WTC11 (cell line): ENCODE results near the gene CUL1. TPM values are rescaled to one million over a fixed set of nuclear protein-coding genes. Genes with fewer than 3 reads are reported as not detected.

Experiments used
- ATAC-seq: fragments of 200-7000 bp; cut with Tn5 transposase; 2 replicates; pipeline ENCODE4 v1.10.0; 2021; ENCODE audit warnings: mild to moderate bottlenecking, moderate library complexity
- CTCF ChIA-PET: fragments of 300-600 bp; sonication (Branson Sonifier 250); formaldehyde crosslinking; loops from one replicate; lab custom pipeline; 2021; ENCODE audit warnings: antibody characterized with exemption; lab: Charles Lee
- POLR2A ChIA-PET: fragments of 350-600 bp; sonication (Branson Sonifier 250); formaldehyde crosslinking; loops from one replicate; lab custom pipeline; 2021; ENCODE audit warnings: antibody characterized with exemption; lab: Charles Lee
- DNase-seq: peaks from one replicate; pipeline ENCODE4 v3.0.0; 2021; ENCODE audit warnings: low spot score
- H3K27ac Mint-ChIP-seq: 2 replicates; pipeline ENCODE4 v1.8.0; 2021; ENCODE audit warnings: mixed read lengths
- H3K27me3 Mint-ChIP-seq: 2 replicates; pipeline ENCODE4 v1.8.0; 2021; ENCODE audit warnings: low read depth, mild to moderate bottlenecking, moderate library complexity, mixed read lengths
- H3K36me3 Mint-ChIP-seq: 2 replicates; pipeline ENCODE4 v1.8.0; 2021; ENCODE audit warnings: mixed read lengths
- H3K4me1 Mint-ChIP-seq: 2 replicates; pipeline ENCODE4 v1.8.0; 2022; ENCODE audit warnings: mixed read lengths
- H3K4me3 Mint-ChIP-seq: 2 replicates; pipeline ENCODE4 v1.8.0; 2021; ENCODE audit warnings: mild to moderate bottlenecking, moderate library complexity, mixed read lengths
- H3K9me3 Mint-ChIP-seq: 2 replicates; pipeline ENCODE4 v1.8.0; 2021; ENCODE audit warnings: mixed read lengths
- FOXK1 ChIP-seq: sonication (generic); formaldehyde crosslinking; IDR thresholded peaks from 2 replicates; pipeline ENCODE4 v1.8.0; 2022; ENCODE audit warnings: mild to moderate bottlenecking, moderate library complexity, missing genetic modification reagents
- GABPB1 ChIP-seq: sonication (generic); formaldehyde crosslinking; IDR thresholded peaks from 2 replicates; pipeline ENCODE4 v1.8.1; 2023; ENCODE audit warnings: mild to moderate bottlenecking, missing genetic modification reagents
- JUN ChIP-seq: sonication (generic); formaldehyde crosslinking; IDR thresholded peaks from 2 replicates; pipeline ENCODE4 v1.8.0; 2023; ENCODE audit warnings: mild to moderate bottlenecking, missing genetic modification reagents
- MYBL2 ChIP-seq: sonication (generic); formaldehyde crosslinking; IDR thresholded peaks from 2 replicates; pipeline ENCODE4 v1.8.1; 2023; ENCODE audit warnings: mild to moderate bottlenecking, moderate library complexity, missing genetic modification reagents
- NR1H2 ChIP-seq: sonication (generic); formaldehyde crosslinking; IDR thresholded peaks from 2 replicates; pipeline ENCODE4 v1.9.0; 2021; ENCODE audit warnings: mild to moderate bottlenecking, moderate library complexity, missing genetic modification reagents
- RORB ChIP-seq: fragments of 250-450 bp; sonication (Bioruptor Pico); IDR thresholded peaks from 2 replicates; pipeline ENCODE4 v1.9.0; 2021; ENCODE audit warnings: mild to moderate bottlenecking
- SMAD4 ChIP-seq: sonication (generic); formaldehyde crosslinking; IDR thresholded peaks from 2 replicates; pipeline ENCODE4 v1.8.0; 2022; ENCODE audit warnings: mild to moderate bottlenecking, missing genetic modification reagents
- ZNF138 ChIP-seq: sonication (generic); formaldehyde crosslinking; conservative IDR thresholded peaks from 2 replicates; pipeline ENCODE4 v1.8.1; 2022; ENCODE audit warnings: mild to moderate bottlenecking, moderate library complexity, missing genetic modification reagents
- total RNA-seq: library from RNA; stranded (reverse); gene quantifications from 3 replicates; pipeline ENCODE4 v1.2.3, GENCODE V29; 2021
- TF ChIP-seq, protein P1 (sequence below): sonication (generic); formaldehyde crosslinking; IDR thresholded peaks from 2 replicates; pipeline ENCODE4 v1.8.0; 2022; ENCODE audit warnings: mild to moderate bottlenecking, missing genetic modification reagents
- TF ChIP-seq, protein P2 (sequence below): sonication (generic); formaldehyde crosslinking; IDR thresholded peaks from 2 replicates; pipeline ENCODE4 v1.8.1; 2023; ENCODE audit warnings: mild to moderate bottlenecking, missing genetic modification reagents, borderline replicate concordance
- TF ChIP-seq, protein P3 (sequence below): sonication (generic); formaldehyde crosslinking; IDR thresholded peaks from 2 replicates; pipeline ENCODE4 v1.8.1; 2023; ENCODE audit warnings: mild to moderate bottlenecking, missing genetic modification reagents, moderate library complexity
- TF ChIP-seq, protein P4 (sequence below): sonication (generic); formaldehyde crosslinking; conservative IDR thresholded peaks from 2 replicates; pipeline ENCODE4 v1.8.1; 2022; ENCODE audit warnings: mild to moderate bottlenecking, missing genetic modification reagents
- TF ChIP-seq, protein P5 (sequence below): sonication (generic); formaldehyde crosslinking; IDR thresholded peaks from 2 replicates; pipeline ENCODE4 v1.8.0; 2022; ENCODE audit warnings: mild to moderate bottlenecking, missing genetic modification reagents
- TF ChIP-seq, protein P6 (sequence below): fragments of 200-600 bp; IDR thresholded peaks from 2 replicates; pipeline ENCODE4 v1.8.0; 2022; ENCODE audit warnings: antibody characterized with exemption
- TF ChIP-seq, protein P7 (sequence below): fragments of 250-450 bp; sonication (Bioruptor Pico); IDR thresholded peaks from 2 replicates; pipeline ENCODE4 v2.1.2; 2022; ENCODE audit warnings: mild to moderate bottlenecking, moderate library complexity
- TF ChIP-seq, protein P8 (sequence below): sonication (generic); formaldehyde crosslinking; IDR thresholded peaks from 2 replicates; pipeline ENCODE4 v1.8.0; 2022; ENCODE audit warnings: mild to moderate bottlenecking, missing genetic modification reagents
- TF ChIP-seq, protein P9 (sequence below): sonication (generic); formaldehyde crosslinking; IDR thresholded peaks from 2 replicates; pipeline ENCODE4 v1.8.1; 2022; ENCODE audit warnings: mild to moderate bottlenecking, moderate library complexity, missing genetic modification reagents
- TF ChIP-seq, protein P10 (sequence below): sonication (generic); formaldehyde crosslinking; IDR thresholded peaks from 2 replicates; pipeline ENCODE4 v1.8.1; 2023; ENCODE audit warnings: mild to moderate bottlenecking, missing genetic modification reagents, moderate library complexity

The CUL1 gene
- total RNA-seq, 1 experiment from 2014 or later, result 50.5 TPM

DNA sequence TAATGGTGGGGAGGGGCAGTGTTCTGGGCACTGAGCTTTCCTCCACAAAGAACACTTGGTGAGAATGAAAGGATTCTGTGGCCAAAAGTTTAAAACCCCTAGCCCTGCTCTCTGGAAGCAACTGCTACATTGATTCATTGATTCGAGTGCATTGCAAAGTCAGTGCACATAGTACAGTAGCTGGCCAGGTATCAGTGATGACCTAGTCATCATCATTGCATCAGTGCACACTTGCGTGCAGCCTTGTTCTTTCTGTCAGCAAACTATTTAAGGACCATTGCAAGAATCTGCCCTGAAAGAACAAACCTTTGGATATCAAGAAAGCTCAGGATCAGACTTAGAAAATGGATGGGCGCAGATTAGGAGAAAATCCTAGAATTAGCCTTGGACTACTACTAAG is 47.4 kb downstream of the CUL1 start:
- Mint-ChIP-seq H3K27ac (peak overlapping the region; percentile 87), H3K4me3 (no peak overlapping the region), H3K36me3 (peaks cover 48% of the 10 kb centered on the region), H3K4me1 (peaks cover 32% of the 10 kb centered on the region), H3K9me3 (peaks cover 19% of the 10 kb centered on the region), H3K27me3 (no peaks in the 10 kb centered on the region)
- no peak for ATAC-seq
- ChIA-PET CTCF (interaction anchor here (0.6 to 2.1 kb wide), 14 partner anchors 14 to 325 kb away, joined by 3 to 18 read pairs (median 5); no protein-coding TSS in a partner anchor), POLR2A (interaction anchor here (1.7 kb wide), 1 partner anchor 47 kb away, joined by 6 read pairs; the partner anchor contains the start of gene CUL1)
- TF ChIP-seq, protein P1, sequence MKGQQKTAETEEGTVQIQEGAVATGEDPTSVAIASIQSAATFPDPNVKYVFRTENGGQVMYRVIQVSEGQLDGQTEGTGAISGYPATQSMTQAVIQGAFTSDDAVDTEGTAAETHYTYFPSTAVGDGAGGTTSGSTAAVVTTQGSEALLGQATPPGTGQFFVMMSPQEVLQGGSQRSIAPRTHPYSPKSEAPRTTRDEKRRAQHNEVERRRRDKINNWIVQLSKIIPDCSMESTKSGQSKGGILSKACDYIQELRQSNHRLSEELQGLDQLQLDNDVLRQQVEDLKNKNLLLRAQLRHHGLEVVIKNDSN (CRISPR knock-in tag), result no peak
- TF ChIP-seq JUN (no peak), ZNF138 (CRISPR knock-in tag) (no peak), NR1H2 (no peak), FOXK1 (no peak), MYBL2 (CRISPR knock-in tag) (no peak), GABPB1 (CRISPR knock-in tag) (no peak), RORB (CRISPR knock-in tag) (no peak), SMAD4 (no peak)
- TF ChIP-seq, protein P2, sequence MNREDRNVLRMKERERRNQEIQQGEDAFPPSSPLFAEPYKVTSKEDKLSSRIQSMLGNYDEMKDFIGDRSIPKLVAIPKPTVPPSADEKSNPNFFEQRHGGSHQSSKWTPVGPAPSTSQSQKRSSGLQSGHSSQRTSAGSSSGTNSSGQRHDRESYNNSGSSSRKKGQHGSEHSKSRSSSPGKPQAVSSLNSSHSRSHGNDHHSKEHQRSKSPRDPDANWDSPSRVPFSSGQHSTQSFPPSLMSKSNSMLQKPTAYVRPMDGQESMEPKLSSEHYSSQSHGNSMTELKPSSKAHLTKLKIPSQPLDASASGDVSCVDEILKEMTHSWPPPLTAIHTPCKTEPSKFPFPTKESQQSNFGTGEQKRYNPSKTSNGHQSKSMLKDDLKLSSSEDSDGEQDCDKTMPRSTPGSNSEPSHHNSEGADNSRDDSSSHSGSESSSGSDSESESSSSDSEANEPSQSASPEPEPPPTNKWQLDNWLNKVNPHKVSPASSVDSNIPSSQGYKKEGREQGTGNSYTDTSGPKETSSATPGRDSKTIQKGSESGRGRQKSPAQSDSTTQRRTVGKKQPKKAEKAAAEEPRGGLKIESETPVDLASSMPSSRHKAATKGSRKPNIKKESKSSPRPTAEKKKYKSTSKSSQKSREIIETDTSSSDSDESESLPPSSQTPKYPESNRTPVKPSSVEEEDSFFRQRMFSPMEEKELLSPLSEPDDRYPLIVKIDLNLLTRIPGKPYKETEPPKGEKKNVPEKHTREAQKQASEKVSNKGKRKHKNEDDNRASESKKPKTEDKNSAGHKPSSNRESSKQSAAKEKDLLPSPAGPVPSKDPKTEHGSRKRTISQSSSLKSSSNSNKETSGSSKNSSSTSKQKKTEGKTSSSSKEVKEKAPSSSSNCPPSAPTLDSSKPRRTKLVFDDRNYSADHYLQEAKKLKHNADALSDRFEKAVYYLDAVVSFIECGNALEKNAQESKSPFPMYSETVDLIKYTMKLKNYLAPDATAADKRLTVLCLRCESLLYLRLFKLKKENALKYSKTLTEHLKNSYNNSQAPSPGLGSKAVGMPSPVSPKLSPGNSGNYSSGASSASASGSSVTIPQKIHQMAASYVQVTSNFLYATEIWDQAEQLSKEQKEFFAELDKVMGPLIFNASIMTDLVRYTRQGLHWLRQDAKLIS (CRISPR knock-in tag), result no peak
- TF ChIP-seq, protein P3, sequence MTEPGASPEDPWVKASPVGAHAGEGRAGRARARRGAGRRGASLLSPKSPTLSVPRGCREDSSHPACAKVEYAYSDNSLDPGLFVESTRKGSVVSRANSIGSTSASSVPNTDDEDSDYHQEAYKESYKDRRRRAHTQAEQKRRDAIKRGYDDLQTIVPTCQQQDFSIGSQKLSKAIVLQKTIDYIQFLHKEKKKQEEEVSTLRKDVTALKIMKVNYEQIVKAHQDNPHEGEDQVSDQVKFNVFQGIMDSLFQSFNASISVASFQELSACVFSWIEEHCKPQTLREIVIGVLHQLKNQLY (CRISPR knock-in tag), result no peak
- TF ChIP-seq, protein P4, sequence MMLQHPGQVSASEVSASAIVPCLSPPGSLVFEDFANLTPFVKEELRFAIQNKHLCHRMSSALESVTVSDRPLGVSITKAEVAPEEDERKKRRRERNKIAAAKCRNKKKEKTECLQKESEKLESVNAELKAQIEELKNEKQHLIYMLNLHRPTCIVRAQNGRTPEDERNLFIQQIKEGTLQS (CRISPR knock-in tag), result no peak
- TF ChIP-seq, protein P5, sequence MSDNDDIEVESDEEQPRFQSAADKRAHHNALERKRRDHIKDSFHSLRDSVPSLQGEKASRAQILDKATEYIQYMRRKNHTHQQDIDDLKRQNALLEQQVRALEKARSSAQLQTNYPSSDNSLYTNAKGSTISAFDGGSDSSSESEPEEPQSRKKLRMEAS (CRISPR knock-in tag), result no peak
- TF ChIP-seq, protein P6, sequence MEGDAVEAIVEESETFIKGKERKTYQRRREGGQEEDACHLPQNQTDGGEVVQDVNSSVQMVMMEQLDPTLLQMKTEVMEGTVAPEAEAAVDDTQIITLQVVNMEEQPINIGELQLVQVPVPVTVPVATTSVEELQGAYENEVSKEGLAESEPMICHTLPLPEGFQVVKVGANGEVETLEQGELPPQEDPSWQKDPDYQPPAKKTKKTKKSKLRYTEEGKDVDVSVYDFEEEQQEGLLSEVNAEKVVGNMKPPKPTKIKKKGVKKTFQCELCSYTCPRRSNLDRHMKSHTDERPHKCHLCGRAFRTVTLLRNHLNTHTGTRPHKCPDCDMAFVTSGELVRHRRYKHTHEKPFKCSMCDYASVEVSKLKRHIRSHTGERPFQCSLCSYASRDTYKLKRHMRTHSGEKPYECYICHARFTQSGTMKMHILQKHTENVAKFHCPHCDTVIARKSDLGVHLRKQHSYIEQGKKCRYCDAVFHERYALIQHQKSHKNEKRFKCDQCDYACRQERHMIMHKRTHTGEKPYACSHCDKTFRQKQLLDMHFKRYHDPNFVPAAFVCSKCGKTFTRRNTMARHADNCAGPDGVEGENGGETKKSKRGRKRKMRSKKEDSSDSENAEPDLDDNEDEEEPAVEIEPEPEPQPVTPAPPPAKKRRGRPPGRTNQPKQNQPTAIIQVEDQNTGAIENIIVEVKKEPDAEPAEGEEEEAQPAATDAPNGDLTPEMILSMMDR, result no peak
- TF ChIP-seq, protein P7, sequence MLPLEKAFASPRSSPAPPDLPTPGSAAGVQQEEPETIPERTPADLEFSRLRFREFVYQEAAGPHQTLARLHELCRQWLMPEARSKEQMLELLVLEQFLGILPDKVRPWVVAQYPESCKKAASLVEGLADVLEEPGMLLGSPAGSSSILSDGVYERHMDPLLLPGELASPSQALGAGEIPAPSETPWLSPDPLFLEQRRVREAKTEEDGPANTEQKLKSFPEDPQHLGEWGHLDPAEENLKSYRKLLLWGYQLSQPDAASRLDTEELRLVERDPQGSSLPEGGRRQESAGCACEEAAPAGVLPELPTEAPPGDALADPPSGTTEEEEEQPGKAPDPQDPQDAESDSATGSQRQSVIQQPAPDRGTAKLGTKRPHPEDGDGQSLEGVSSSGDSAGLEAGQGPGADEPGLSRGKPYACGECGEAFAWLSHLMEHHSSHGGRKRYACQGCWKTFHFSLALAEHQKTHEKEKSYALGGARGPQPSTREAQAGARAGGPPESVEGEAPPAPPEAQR (CRISPR knock-in tag), result no peak
- TF ChIP-seq, protein P8, sequence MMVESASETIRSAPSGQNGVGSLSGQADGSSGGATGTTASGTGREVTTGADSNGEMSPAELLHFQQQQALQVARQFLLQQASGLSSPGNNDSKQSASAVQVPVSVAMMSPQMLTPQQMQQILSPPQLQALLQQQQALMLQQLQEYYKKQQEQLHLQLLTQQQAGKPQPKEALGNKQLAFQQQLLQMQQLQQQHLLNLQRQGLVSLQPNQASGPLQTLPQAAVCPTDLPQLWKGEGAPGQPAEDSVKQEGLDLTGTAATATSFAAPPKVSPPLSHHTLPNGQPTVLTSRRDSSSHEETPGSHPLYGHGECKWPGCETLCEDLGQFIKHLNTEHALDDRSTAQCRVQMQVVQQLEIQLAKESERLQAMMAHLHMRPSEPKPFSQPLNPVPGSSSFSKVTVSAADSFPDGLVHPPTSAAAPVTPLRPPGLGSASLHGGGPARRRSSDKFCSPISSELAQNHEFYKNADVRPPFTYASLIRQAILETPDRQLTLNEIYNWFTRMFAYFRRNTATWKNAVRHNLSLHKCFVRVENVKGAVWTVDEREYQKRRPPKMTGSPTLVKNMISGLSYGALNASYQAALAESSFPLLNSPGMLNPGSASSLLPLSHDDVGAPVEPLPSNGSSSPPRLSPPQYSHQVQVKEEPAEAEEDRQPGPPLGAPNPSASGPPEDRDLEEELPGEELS, result no peak
- TF ChIP-seq, protein P9, sequence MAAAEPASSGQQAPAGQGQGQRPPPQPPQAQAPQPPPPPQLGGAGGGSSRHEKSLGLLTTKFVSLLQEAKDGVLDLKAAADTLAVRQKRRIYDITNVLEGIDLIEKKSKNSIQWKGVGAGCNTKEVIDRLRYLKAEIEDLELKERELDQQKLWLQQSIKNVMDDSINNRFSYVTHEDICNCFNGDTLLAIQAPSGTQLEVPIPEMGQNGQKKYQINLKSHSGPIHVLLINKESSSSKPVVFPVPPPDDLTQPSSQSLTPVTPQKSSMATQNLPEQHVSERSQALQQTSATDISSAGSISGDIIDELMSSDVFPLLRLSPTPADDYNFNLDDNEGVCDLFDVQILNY (CRISPR knock-in tag), result no peak
- TF ChIP-seq, protein P10, sequence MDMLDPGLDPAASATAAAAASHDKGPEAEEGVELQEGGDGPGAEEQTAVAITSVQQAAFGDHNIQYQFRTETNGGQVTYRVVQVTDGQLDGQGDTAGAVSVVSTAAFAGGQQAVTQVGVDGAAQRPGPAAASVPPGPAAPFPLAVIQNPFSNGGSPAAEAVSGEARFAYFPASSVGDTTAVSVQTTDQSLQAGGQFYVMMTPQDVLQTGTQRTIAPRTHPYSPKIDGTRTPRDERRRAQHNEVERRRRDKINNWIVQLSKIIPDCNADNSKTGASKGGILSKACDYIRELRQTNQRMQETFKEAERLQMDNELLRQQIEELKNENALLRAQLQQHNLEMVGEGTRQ (CRISPR knock-in tag), result no peak
- no peak for DNase-seq
